Progenitor cell of endocrine pancreas (in vitro differentiated cells): Measurements from ENCODE around the gene KCNQ1. TPM values are rescaled to one million over a fixed set of nuclear protein-coding genes. Genes with fewer than 3 reads are reported as not detected.

Experiments
- DNase-seq: peaks from one replicate; pipeline ENCODE4 v3.0.0; 2021; ENCODE audit warnings: low spot score; ENCODE audit not compliant: unreplicated experiment
- H3K27ac Mint-ChIP-seq: 2 replicates; pipeline ENCODE4 v1.8.0; 2021; ENCODE audit warnings: mild to moderate bottlenecking, moderate library complexity, mixed read lengths
- H3K27me3 Mint-ChIP-seq: 2 replicates; pipeline ENCODE4 v1.8.0; 2021; ENCODE audit warnings: mixed read lengths
- H3K36me3 Mint-ChIP-seq: 2 replicates; pipeline ENCODE4 v1.8.0; 2022; ENCODE audit warnings: mixed read lengths; ENCODE audit not compliant: insufficient read depth
- H3K4me1 Mint-ChIP-seq: 2 replicates; pipeline ENCODE4 v1.8.0; 2021; ENCODE audit warnings: low read depth, mixed read lengths
- H3K4me3 Mint-ChIP-seq: 2 replicates; pipeline ENCODE4 v1.8.0; 2021; ENCODE audit warnings: low read depth, mild to moderate bottlenecking, moderate library complexity, mixed read lengths
- H3K9me3 Mint-ChIP-seq: 2 replicates; pipeline ENCODE4 v1.8.0; 2021; ENCODE audit warnings: low read depth, mixed read lengths
- total RNA-seq: library from RNA; stranded (reverse); gene quantifications from 2 replicates; pipeline ENCODE4 v1.2.1, GENCODE V29; 2021
- TF ChIP-seq, protein P1 (sequence below): fragments of 200-600 bp; sonication (generic); IDR thresholded peaks from one replicate; pipeline ENCODE4 v1.5.0; 2021; ENCODE audit warnings: antibody characterized with exemption, mild to moderate bottlenecking; ENCODE audit not compliant: unreplicated experiment

Gene KCNQ1
- total RNA-seq, 1 donor from 2014 or later, result 3.3 TPM

GRCh38 chr11:2461956-2462542 is 17.2 kb downstream of the KCNQ1 start:
- no peak for DNase-seq
- H3K4me1 Mint-ChIP-seq, result no peaks in the 10 kb centered on the region
- no peaks in the 10 kb centered on the region for H3K36me3 Mint-ChIP-seq
- peaks cover 27% of the 10 kb centered on the region for H3K27me3 Mint-ChIP-seq
- TF ChIP-seq, protein P1, sequence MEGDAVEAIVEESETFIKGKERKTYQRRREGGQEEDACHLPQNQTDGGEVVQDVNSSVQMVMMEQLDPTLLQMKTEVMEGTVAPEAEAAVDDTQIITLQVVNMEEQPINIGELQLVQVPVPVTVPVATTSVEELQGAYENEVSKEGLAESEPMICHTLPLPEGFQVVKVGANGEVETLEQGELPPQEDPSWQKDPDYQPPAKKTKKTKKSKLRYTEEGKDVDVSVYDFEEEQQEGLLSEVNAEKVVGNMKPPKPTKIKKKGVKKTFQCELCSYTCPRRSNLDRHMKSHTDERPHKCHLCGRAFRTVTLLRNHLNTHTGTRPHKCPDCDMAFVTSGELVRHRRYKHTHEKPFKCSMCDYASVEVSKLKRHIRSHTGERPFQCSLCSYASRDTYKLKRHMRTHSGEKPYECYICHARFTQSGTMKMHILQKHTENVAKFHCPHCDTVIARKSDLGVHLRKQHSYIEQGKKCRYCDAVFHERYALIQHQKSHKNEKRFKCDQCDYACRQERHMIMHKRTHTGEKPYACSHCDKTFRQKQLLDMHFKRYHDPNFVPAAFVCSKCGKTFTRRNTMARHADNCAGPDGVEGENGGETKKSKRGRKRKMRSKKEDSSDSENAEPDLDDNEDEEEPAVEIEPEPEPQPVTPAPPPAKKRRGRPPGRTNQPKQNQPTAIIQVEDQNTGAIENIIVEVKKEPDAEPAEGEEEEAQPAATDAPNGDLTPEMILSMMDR, result no peak
- H3K4me3 Mint-ChIP-seq, result no peak overlapping the region
- H3K27ac Mint-ChIP-seq, result no peak overlapping the region
- H3K9me3 Mint-ChIP-seq, result no peaks in the 10 kb centered on the region

GRCh38 chr11:2462543-2462985 is 17.8 kb downstream of the KCNQ1 start:
- TF ChIP-seq, protein P1, result no peak
- H3K4me3 Mint-ChIP-seq, result no peak overlapping the region
- peaks cover 22% of the 10 kb centered on the region for H3K27me3 Mint-ChIP-seq
- no peak for DNase-seq
- H3K27ac Mint-ChIP-seq, result no peak overlapping the region
- H3K36me3 Mint-ChIP-seq, result no peaks in the 10 kb centered on the region
- no peaks in the 10 kb centered on the region for H3K4me1 Mint-ChIP-seq
- H3K9me3 Mint-ChIP-seq, result no peaks in the 10 kb centered on the region

GRCh38 chr11:2462986-2463765 is 18.4 kb downstream of the KCNQ1 start:
- Mint-ChIP-seq H3K36me3 (no peaks in the 10 kb centered on the region), H3K4me1 (no peaks in the 10 kb centered on the region), H3K27ac (no peak overlapping the region), H3K9me3 (no peaks in the 10 kb centered on the region), H3K27me3 (peaks cover 16% of the 10 kb centered on the region), H3K4me3 (no peak overlapping the region)
- TF ChIP-seq, protein P1, result no peak
- DNase-seq, result no peak

DNA sequence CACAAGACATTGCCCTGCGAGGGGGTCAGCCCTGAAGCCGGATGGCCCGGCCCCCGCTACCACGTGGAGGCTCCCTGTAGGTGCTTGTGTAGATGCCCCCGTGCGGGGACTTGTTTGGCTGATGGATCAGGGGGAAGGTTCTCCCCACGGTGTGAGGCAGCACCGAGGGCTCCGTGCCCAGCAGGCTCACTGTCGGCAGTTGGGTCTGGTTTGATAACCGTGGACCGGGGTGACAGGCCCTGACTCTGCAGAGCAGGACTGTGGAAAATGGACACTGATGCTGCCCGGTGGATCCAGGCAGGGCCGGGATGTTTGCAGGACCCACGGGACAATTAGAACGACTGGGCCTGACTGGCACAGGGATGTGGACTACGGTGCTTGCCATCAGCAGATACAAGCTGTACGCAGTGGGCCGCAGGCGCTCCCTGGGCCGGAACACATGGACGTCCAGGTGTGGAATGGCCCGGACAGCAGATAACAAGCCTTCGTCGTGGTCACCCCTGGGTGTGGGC is 19.0 kb downstream of the KCNQ1 start:
- H3K27ac Mint-ChIP-seq, result no peak overlapping the region
- peaks cover 14% of the 10 kb centered on the region for H3K27me3 Mint-ChIP-seq
- no peak overlapping the region for H3K4me3 Mint-ChIP-seq
- H3K4me1 Mint-ChIP-seq, result no peaks in the 10 kb centered on the region
- DNase-seq, result no peak
- TF ChIP-seq, protein P1, result no peak
- H3K9me3 Mint-ChIP-seq, result no peaks in the 10 kb centered on the region
- H3K36me3 Mint-ChIP-seq, result no peaks in the 10 kb centered on the region

DNA sequence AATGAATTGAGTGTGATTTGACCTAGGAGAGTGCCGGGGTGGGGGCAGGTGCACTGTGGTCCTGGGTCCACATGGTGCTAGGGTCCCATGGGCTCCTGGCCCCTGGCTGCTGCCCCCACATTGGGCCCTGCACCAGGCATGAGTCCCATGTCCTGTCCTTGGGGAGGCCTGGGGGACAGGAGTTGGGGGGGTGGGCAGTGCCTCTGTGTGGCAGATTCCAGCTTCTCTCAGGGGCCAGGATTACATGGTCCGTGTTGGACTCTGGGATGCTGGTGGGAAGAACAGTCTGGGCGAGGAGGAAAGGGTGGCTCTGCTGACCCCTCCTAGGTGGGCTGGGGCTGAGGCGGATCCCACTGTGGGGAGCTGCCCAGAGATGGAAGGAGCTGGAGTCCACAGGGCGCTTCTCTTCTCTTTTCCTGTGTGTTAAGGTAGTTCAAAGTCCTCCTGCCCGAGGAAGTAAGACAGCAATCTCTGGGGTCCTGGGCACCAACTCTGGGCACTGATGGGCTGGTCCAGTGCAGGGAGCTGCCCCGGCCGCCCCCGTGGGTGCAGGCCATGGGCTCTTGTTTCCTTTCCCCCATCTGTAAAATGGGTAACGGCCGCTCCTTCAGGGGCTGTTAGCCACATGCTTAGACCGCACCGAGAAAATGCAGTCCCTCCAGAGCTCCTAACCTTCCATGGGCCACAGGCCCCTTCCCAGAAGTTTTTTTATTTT is 19.8 kb downstream of the KCNQ1 start:
- TF ChIP-seq, protein P1, result no peak
- H3K9me3 Mint-ChIP-seq, result no peaks in the 10 kb centered on the region

More for the DNA sequence above, 19.8 kb downstream of the KCNQ1 start:
- Mint-ChIP-seq H3K36me3 (no peaks in the 10 kb centered on the region), H3K4me3 (no peak overlapping the region), H3K4me1 (no peaks in the 10 kb centered on the region), H3K27ac (no peak overlapping the region), H3K27me3 (peaks cover 17% of the 10 kb centered on the region)
- no peak for DNase-seq
